Neutrophil (primary cell): ENCODE measurements around the gene MCRS1.

Experiments
- H3K27ac ChIP-seq: fragments of 200-600 bp; sonication (generic); 2 replicates; pipeline ENCODE4 v1.5.1; 2016; ENCODE audit warnings: mild to moderate bottlenecking, moderate library complexity
- H3K27me3 ChIP-seq: fragments of 200-600 bp; sonication (generic); 2 replicates; pipeline ENCODE4 v1.6.0; 2016; ENCODE audit warnings: mild to moderate bottlenecking
- H3K36me3 ChIP-seq: fragments of 200-600 bp; sonication (generic); 2 replicates; pipeline ENCODE4 v1.5.1; 2017
- H3K4me1 ChIP-seq, 2 experiments: fragments of 200-600 bp in 1 of 2; sonication (generic) in 1 of 2; 1 replicate in 1 of 2; 2 replicates in 1 of 2; pipeline versions ENCODE4 v1.5.1 to v1.6.1; 2013 to 2016; ENCODE audit warnings: low read depth in 1 of 2, low read length in 1 of 2, mild to moderate bottlenecking in 1 of 2, moderate library complexity in 1 of 2; ENCODE audit not compliant: control insufficient read depth in 1 of 2, insufficient read depth in 1 of 2
- H3K4me3 ChIP-seq, 2 experiments: fragments of 200-600 bp in 1 of 2; sonication (generic) in 1 of 2; 1 replicate in 1 of 2; 2 replicates in 1 of 2; pipeline ENCODE4 v1.5.1; 2013 to 2016; ENCODE audit warnings: low read depth in 1 of 2, low read length in 1 of 2, mild to moderate bottlenecking in 1 of 2, moderate library complexity in 1 of 2
- H3K9me3 ChIP-seq: fragments of 200-600 bp; sonication (generic); 2 replicates; pipeline ENCODE4 v1.5.1; 2016
- TF ChIP-seq, protein P1 (sequence below): fragments of 200-600 bp; sonication (generic); IDR thresholded peaks from 2 replicates; pipeline ENCODE4 v1.5.1; 2016; ENCODE audit warnings: antibody characterized with exemption

Gene MCRS1

GRCh38 chr12:49583366-49584094, 15.6 kb upstream of the MCRS1 start:
- H3K36me3 ChIP-seq: no peaks in the 10 kb centered on the region
- no peak overlapping the region for H3K27ac ChIP-seq

DNA sequence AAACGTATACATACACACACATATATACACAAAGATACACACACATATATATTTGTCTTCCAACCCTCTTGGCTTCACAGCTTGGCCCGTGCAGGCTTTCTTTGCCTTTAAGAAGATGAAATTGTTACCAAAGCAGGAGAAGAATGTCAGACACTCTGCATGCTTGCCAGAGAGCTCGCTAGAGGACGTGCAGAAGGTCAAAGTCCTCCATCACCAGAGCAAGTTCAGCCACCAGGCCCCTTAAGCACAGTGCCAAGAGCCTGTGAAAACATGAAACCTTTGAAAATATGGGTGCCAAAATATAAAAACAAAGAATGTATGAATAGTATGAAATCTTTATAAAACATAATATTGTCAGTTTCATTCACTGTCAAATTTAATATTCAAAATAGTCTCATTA, 14.9 kb upstream of the MCRS1 start:
- Histone ChIP-seq H3K36me3 (no peaks in the 10 kb centered on the region), H3K27me3 (no peaks in the 10 kb centered on the region), H3K27ac (no peak overlapping the region), H3K4me3 (no peak overlapping the region), H3K4me1 (no peaks in the 10 kb centered on the region), H3K9me3 (no peaks in the 10 kb centered on the region)
- TF ChIP-seq, protein P1, sequence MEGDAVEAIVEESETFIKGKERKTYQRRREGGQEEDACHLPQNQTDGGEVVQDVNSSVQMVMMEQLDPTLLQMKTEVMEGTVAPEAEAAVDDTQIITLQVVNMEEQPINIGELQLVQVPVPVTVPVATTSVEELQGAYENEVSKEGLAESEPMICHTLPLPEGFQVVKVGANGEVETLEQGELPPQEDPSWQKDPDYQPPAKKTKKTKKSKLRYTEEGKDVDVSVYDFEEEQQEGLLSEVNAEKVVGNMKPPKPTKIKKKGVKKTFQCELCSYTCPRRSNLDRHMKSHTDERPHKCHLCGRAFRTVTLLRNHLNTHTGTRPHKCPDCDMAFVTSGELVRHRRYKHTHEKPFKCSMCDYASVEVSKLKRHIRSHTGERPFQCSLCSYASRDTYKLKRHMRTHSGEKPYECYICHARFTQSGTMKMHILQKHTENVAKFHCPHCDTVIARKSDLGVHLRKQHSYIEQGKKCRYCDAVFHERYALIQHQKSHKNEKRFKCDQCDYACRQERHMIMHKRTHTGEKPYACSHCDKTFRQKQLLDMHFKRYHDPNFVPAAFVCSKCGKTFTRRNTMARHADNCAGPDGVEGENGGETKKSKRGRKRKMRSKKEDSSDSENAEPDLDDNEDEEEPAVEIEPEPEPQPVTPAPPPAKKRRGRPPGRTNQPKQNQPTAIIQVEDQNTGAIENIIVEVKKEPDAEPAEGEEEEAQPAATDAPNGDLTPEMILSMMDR: no peak

More at GRCh38 chr12:49583366-49584094, 15.6 kb upstream of the MCRS1 start:
- H3K9me3 ChIP-seq: no peaks in the 10 kb centered on the region
- TF ChIP-seq, protein P1: no peak
- no peaks in the 10 kb centered on the region for H3K27me3 ChIP-seq
- H3K4me3 ChIP-seq: no peak overlapping the region
- H3K4me1 ChIP-seq: peaks cover under 1% of the 10 kb centered on the region in 2 experiments

- no peaks in the 10 kb centered on the region for H3K36me3 ChIP-seq
- H3K9me3 ChIP-seq: no peaks in the 10 kb centered on the region
- TF ChIP-seq, protein P1: no peak
- no peaks in the 10 kb centered on the region for H3K4me1 ChIP-seq
- no peak overlapping the region for H3K4me3 ChIP-seq
- H3K27ac ChIP-seq: no peak overlapping the region
- H3K27me3 ChIP-seq: no peaks in the 10 kb centered on the region
Observed at GRCh38 chr12:49582201-49582600, 14.3 kb upstream of the MCRS1 start.

DNA sequence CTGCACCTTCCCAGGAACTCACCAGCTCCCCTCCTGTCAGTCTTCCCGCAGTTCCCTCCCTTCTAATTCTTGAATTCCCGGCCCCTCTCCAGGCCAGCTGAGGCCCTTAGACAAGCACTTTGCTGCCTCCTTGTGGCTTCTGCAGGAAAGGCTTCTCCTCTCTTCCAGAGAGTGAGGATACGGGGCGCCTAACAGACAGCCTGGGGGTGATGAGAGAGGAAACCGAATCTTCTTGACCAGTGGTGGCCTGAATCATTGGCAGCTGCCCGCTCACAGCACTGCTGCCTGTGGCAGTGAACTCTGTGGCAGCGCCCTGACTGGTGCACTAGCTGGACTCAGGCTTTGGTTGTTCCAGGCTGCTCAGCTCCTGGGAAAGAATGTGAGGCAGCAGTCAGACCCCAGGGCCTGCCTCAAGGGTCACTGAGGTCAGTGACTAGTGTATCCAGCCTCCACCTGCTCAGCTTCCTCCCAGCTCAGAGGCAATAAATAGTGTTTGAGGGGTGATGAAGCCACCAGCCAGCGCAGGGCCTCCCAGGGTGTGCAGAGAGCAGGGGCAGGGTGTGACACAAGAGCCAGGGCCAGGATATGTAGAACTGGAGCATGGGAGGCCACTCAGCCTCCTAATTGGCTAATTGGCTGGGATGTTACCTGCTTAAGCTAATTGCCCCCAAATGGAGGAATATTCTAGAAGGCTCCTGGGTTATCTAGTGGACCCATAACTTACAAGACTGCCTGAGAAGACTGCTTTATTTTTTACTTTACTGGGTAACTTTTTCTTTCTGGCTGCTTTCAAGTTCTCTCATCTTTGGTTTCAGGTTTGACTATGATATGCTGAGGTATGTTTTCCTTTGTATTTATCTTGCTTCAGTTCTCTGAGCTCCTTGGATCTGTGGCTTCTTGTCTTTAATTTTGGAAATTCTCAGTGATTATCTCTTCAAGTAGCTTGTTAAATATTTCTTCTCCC, 12.9 kb upstream of the MCRS1 start:
- Histone ChIP-seq H3K27me3 (no peaks in the 10 kb centered on the region), H3K9me3 (no peaks in the 10 kb centered on the region), H3K27ac (no peak overlapping the region), H3K4me3 (no peak overlapping the region), H3K36me3 (no peaks in the 10 kb centered on the region), H3K4me1 (no peaks in the 10 kb centered on the region)
- TF ChIP-seq, protein P1: peak; percentile 33

GRCh38 chr12:49578471-49579112, 10.7 kb upstream of the MCRS1 start:
- Histone ChIP-seq H3K36me3 (no peaks in the 10 kb centered on the region), H3K4me1 (no peaks in the 10 kb centered on the region), H3K4me3 (no peak overlapping the region), H3K27ac (no peak overlapping the region), H3K9me3 (no peaks in the 10 kb centered on the region), H3K27me3 (no peaks in the 10 kb centered on the region)
- TF ChIP-seq, protein P1: no peak
